GM12801 (cell line): ENCODE measurements around the gene ETS2.

Experiments
- CTCF ChIP-seq: IDR thresholded peaks from one replicate; pipeline ENCODE4 v1.5.1; 2011; ENCODE audit warnings: control low read depth; ENCODE audit not compliant: insufficient read length; ENCODE audit errors: extremely low read depth

ETS2 gene

GRCh38 chr21:38821248-38821647 lies 15.5 kb downstream of the ETS2 start:
- no peak for TF ChIP-seq CTCF

GRCh38 chr21:38821959-38822682 lies 16.4 kb downstream of the ETS2 start:
- TF ChIP-seq CTCF: no peak

GRCh38 chr21:38822778-38823238 lies 17.1 kb downstream of the ETS2 start:
- no peak for TF ChIP-seq CTCF

GRCh38 chr21:38823737-38824123 lies 18.0 kb downstream of the ETS2 start:
- no peak for TF ChIP-seq CTCF

GRCh38 chr21:38824124-38824822 lies 18.5 kb downstream of the ETS2 start:
- TF ChIP-seq CTCF: no peak

- no peak for TF ChIP-seq CTCF
Measured at GRCh38 chr21:38825269-38825668, 19.5 kb downstream of the ETS2 start.

- no peak for TF ChIP-seq CTCF
Measured at GRCh38 chr21:38825921-38826320, 20.2 kb downstream of the ETS2 start.
